BLaER1 (cell line): ENCODE results near the gene SMG9.
"Not testable (repeated sequence)": the region's sequence is repeated elsewhere in the genome, so short reads cannot be mapped to it uniquely, and the experiment has no call there.

ENCODE experiments used
- H3K27ac ChIP-seq: shearing (Covaris generic); formaldehyde crosslinking; 2 replicates; pipeline ENCODE4 v1.8.1; 2022
- H3K27me3 ChIP-seq: shearing (Covaris generic); formaldehyde crosslinking; 2 replicates; pipeline ENCODE4 v1.8.1; 2022
- H3K36me3 ChIP-seq: shearing (Covaris generic); formaldehyde crosslinking; 2 replicates; pipeline ENCODE4 v1.8.1; 2022
- H3K4me1 ChIP-seq: shearing (Covaris generic); formaldehyde crosslinking; 2 replicates; pipeline ENCODE4 v1.8.1; 2022
- H3K4me2 ChIP-seq: shearing (Covaris generic); formaldehyde crosslinking; 2 replicates; pipeline ENCODE4 v1.8.1; 2022
- H3K4me3 ChIP-seq: shearing (Covaris generic); formaldehyde crosslinking; 2 replicates; pipeline ENCODE4 v1.8.1; 2022
- H3K9ac ChIP-seq: shearing (Covaris generic); formaldehyde crosslinking; 2 replicates; pipeline ENCODE4 v1.8.1; 2022
- H3K9me3 ChIP-seq: shearing (Covaris generic); formaldehyde crosslinking; 2 replicates; pipeline ENCODE4 v1.8.1; 2022
- H4K20me1 ChIP-seq: shearing (Covaris generic); formaldehyde crosslinking; 2 replicates; pipeline ENCODE4 v1.8.1; 2022
- Cebpa-rat ChIP-seq: shearing (Covaris generic); IDR thresholded peaks from 2 replicates; pipeline ENCODE4 v1.8.1; 2022

The SMG9 gene

DNA sequence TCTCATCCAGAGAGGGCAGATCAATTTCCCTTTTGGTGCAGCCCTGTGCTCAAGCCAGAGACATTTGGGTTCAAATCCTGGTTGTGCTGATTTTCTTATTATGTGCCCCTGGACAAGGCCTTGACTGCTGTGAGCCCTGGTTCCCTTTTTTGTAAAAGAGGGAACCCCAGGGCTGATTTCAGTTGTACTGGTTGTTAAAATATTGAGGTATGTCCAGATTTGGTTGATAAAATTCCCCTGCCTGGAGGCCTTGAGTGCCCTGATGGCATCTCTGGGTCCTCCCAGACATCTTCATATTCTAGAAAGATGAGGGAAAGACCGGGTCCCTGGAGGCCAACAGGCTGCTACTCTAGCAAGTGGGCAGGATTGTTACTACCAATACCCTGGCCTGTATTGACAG is 70.4 kb downstream of the SMG9 start:
- no peaks in the 10 kb centered on the region for H3K9me3 ChIP-seq
- no peak overlapping the region for H3K4me3 ChIP-seq
- no peak overlapping the region for H3K9ac ChIP-seq
- H3K4me2 ChIP-seq: no peak overlapping the region
- no peaks in the 10 kb centered on the region for H4K20me1 ChIP-seq
- no peak for TF ChIP-seq Cebpa-rat
- no peaks in the 10 kb centered on the region for H3K36me3 ChIP-seq
- no peak overlapping the region for H3K27ac ChIP-seq
- H3K4me1 ChIP-seq: no peaks in the 10 kb centered on the region
- H3K27me3 ChIP-seq: no peaks in the 10 kb centered on the region

DNA sequence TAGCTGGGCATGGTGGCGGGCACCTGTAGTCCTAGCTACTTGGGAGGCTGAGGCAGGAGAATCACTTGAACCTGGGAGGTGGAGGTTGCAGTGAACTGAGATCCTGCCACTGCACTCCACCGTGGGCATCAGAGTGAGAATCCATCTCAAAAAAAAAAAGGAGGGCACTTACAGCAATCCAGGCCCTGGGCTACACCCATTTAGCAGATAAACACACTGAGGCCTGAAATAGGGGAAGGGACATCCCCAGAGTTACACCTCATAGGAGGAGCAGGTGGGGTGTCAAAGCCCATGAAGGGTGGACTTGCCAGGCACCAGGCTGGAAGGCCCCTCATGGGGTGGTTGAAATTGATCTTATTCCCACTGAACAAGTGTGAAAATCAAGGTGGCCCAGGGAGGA is 70.9 kb downstream of the SMG9 start:
- no peak overlapping the region for H3K4me3 ChIP-seq
- H3K4me1 ChIP-seq: no peaks in the 10 kb centered on the region
- no peaks in the 10 kb centered on the region for H4K20me1 ChIP-seq
- H3K9ac ChIP-seq: no peak overlapping the region
- no peaks in the 10 kb centered on the region for H3K9me3 ChIP-seq
- H3K27me3 ChIP-seq: no peaks in the 10 kb centered on the region
- no peak overlapping the region for H3K27ac ChIP-seq
- H3K36me3 ChIP-seq: no peaks in the 10 kb centered on the region
- H3K4me2 ChIP-seq: no peak overlapping the region
- no peak for TF ChIP-seq Cebpa-rat

DNA sequence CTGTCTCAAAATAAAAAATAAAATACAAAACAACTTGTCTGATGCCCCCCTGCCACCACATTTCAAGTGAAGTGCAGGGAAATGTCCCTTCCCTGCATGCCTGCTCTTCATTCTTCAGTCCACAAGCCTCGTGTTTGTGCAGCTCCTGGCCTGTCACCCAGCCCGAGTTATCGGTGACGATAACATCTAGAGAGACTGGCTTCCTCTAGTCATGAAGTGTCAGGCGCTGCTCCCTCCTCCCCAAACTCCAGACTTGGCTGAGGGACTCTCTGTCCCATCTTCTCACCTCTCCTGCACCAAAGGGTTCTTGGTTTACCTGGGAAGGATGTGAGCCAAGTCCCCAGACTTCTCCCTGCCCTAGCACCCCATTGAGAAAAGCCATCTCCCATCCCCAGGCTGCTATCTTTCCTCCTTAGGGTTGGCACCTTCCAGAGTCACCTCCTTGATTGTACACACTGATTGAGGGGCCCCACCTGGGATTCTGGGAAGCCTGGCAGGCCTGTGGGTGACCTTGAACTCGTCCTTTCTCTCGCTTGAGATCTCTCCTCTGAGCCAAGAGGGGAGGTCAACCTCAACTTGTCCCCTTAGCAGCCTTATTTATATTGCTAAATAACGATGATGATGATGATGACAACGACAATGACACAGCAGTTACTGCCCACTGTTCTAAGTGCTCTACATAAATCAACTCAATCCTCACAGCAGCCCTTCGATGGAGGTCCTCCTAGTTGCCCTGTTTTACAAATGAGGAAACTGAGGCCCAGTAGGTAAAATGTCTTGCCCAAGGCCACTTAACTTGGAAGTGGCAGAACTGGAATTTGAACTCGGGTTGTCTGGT is 71.7 kb downstream of the SMG9 start:
- Histone ChIP-seq H3K4me2 (no peak overlapping the region), H3K4me3 (no peak overlapping the region), H4K20me1 (no peaks in the 10 kb centered on the region), H3K9me3 (no peaks in the 10 kb centered on the region), H3K4me1 (no peaks in the 10 kb centered on the region), H3K27me3 (no peaks in the 10 kb centered on the region), H3K9ac (no peak overlapping the region), H3K36me3 (no peaks in the 10 kb centered on the region), H3K27ac (no peak overlapping the region)
- TF ChIP-seq Cebpa-rat: no peak

DNA sequence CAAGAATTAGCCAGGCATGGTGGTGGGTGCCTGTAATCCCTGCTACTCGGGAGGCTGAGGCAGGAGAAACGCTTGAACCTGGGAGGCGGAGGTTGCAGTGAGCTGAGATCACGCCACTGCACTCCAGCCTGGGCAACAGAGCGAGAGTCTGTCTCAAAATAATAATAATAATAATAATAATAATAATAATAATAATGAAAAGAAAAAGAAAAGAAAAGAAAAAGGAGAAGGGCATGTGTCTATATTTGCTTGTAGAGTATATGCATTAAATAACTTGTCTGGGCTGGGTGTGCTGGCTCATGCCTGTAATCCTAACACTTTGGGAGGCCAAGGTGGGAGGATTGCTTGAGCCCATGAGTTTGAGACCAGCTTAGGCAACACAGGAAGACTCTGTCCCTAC is 72.5 kb downstream of the SMG9 start:
- H3K36me3 ChIP-seq, H3K27ac ChIP-seq, H3K9ac ChIP-seq, H3K9me3 ChIP-seq, H3K4me3 ChIP-seq, H3K4me2 ChIP-seq, H3K4me1 ChIP-seq, H3K27me3 ChIP-seq, H4K20me1 ChIP-seq: not testable (repeated sequence)

DNA sequence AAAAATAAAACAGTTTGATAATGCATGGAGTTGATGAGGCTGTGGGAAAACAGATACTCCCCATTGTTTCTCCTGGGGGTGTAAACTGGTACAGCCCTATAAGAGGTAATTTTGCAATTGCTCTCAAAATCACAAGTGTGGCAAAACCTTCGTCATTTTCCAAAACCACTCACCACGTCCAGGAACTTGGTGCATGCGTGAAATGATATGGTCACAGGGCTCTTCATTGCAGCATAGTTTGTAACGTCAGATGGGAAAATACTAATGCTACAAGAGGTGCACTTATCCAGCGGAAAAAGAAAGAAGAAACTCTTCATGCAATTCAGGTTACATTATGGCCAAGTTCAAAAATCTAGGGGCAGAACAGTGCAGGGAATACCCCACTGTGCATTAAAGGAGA is 72.9 kb downstream of the SMG9 start:
- Histone ChIP-seq H3K4me3 (no peak overlapping the region), H3K4me2 (no peak overlapping the region), H3K36me3 (no peaks in the 10 kb centered on the region), H3K27ac (no peak overlapping the region), H3K4me1 (no peaks in the 10 kb centered on the region), H3K9ac (no peak overlapping the region), H3K9me3 (no peaks in the 10 kb centered on the region), H3K27me3 (no peaks in the 10 kb centered on the region), H4K20me1 (no peaks in the 10 kb centered on the region)
- no peak for TF ChIP-seq Cebpa-rat

DNA sequence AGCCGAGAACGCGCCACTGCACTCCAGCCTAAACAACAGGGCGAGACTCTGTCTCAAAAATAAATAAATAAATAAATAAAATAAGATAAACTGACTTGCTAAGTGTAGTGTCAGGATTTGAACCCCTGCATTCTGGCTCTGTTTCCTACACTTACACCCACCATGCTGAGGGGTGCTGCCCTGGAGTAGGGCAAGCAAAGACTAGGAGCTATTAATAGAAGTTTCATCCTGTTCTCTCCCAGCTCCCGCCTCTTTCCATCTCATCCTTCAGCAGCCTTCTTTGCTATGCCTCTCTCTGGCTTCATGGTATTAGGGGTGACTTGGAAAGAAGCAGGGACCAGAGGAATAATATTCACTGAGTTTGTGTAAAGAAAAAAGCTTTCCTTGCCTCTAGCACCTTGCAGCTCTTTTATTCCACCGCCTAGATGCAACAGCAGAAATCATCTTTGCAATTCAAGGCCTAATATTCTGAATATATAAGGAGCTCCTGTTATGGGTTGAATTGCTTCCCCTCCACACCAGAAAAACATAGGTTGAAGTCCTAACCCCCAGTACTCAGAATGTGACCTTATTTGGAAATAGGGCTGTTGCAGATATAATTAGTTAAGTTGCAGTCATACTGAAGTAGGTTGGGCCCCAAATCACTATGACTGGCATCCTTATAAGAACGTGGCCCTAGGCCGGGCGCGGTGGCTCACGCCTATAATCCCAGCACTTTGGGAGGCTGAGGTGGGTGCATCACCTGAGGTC is 76.1 kb downstream of the SMG9 start:
- Histone ChIP-seq H3K9ac (no peak overlapping the region), H3K36me3 (no peaks in the 10 kb centered on the region), H3K27ac (no peak overlapping the region), H3K4me1 (peaks cover 14% of the 10 kb centered on the region; the same call in 1 of the 2 replicates), H3K9me3 (no peaks in the 10 kb centered on the region), H3K27me3 (no peaks in the 10 kb centered on the region), H3K4me2 (no peak overlapping the region), H4K20me1 (no peaks in the 10 kb centered on the region), H3K4me3 (no peak overlapping the region)
- no peak for TF ChIP-seq Cebpa-rat
